LNCaP clone FGC (cell line): ENCODE data around the gene THUMPD2.

Experiments
- DNase-seq: peaks from one replicate; pipeline ENCODE4 v3.0.0-alpha.2; 2011; ENCODE audit warnings: low read depth
- H3K4me3 ChIP-seq: 2 replicates; pipeline ENCODE4 v1.5.1; 2011; ENCODE audit warnings: mild to moderate bottlenecking, low read depth, low read length, control low read depth
- CTCF ChIP-seq: IDR thresholded peaks from 2 replicates; pipeline ENCODE4 v1.5.1; 2012; ENCODE audit warnings: mild to moderate bottlenecking; ENCODE audit not compliant: control insufficient read depth, insufficient read depth; ENCODE audit errors: extremely low read depth

THUMPD2 gene

GRCh38 chr2:39755466-39755865, 23.6 kb downstream of the THUMPD2 start:
- TF ChIP-seq CTCF: no peak
- no peak for DNase-seq
- no peak overlapping the region for H3K4me3 ChIP-seq

- TF ChIP-seq CTCF: no peak
- no peak for DNase-seq
- H3K4me3 ChIP-seq: no peak overlapping the region
Observed at GRCh38 chr2:39743269-39743776, 35.7 kb downstream of the THUMPD2 start.

DNA sequence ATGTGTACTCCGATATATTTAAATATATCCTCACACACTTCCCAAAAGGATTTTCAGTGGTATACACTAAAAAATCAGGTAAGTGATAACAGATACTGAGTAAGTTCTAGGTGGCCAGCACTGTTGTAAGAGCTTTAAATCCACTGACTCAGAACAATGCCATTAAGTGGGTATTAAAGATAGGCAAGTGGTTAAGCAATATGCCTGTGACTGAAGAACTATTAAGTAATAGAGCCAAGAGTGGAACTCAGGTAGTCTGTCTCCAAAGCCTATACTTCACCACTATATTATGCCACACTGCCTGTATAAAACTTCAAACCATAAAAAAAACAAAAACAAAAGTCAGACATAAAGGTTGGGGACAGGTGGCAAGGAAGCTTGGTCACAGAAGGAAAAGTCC, 37.2 kb downstream of the THUMPD2 start:
- H3K4me3 ChIP-seq: no peak overlapping the region
- no peak for DNase-seq
- no peak for TF ChIP-seq CTCF

- no peak for TF ChIP-seq CTCF
- H3K4me3 ChIP-seq: no peak overlapping the region
- DNase-seq: no peak
Observed at GRCh38 chr2:39739386-39739785, 39.7 kb downstream of the THUMPD2 start.

DNA sequence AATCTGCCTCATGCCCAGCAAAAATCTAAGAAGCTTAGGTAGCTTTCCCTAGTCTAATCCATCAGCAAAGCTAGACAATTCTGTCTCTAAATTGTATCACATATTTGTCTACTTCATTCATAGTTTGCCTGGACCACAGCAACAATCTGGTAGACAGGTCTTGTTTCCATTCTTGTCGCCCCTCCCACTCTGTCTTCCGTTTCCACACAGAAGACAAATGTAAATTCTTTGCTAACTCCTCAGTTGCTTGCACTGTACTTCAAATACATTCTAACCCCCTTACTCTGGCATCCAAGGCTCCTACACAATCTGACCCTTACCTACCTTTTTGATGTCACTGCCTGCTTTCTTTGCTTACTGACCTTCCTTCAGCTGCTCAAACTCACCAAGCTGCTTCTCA, 40.1 kb downstream of the THUMPD2 start:
- no peak for DNase-seq
- TF ChIP-seq CTCF: no peak
- H3K4me3 ChIP-seq: no peak overlapping the region

DNA sequence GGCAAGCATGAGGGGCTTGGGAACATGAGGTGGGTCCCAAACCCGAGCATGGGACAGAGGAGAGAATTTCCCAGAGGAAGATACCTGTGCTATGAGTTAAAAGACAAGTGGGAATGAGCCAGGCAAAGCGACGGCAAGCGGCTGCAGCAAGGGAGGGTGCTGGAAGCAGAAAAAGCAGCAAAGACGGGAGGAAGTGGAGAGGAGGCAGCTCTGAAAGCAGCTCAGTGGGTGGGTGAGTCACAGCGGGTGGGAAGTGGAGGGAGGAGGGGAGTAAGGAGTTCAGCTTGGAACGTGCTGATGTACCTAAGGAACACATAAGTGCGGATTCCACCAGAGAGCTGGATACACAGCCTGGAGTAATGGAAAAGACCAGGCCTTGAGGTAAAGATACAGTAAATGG, 41.4 kb downstream of the THUMPD2 start:
- H3K4me3 ChIP-seq: no peak overlapping the region
- no peak for DNase-seq
- no peak for TF ChIP-seq CTCF

- TF ChIP-seq CTCF: no peak
Observed at GRCh38 chr2:39736640-39737039, 42.4 kb downstream of the THUMPD2 start.

More at GRCh38 chr2:39736640-39737039, 42.4 kb downstream of the THUMPD2 start:
- H3K4me3 ChIP-seq: no peak overlapping the region
- no peak for DNase-seq
